HepG2 (cell line): ENCODE measurements around the gene MICA.

Source experiments
- ATF1 ChIP-seq: IDR thresholded peaks from 2 replicates; pipeline ENCODE4 v1.6.1; 2016; ENCODE audit warnings: mild to moderate bottlenecking, control low read depth
- KAT2B ChIP-seq: fragments of 150-350 bp; IDR thresholded peaks from 2 replicates; pipeline ENCODE4 v1.6.1; 2014; ENCODE audit warnings: low read depth, low read length, borderline replicate concordance
- MTF2 ChIP-seq: sonication (generic); formaldehyde crosslinking; IDR thresholded peaks from 2 replicates; pipeline ENCODE4 v1.5.0; 2020; ENCODE audit warnings: missing genetic modification reagents, borderline replicate concordance
- TF ChIP-seq, protein P1 (sequence below): sonication (generic); formaldehyde crosslinking; IDR thresholded peaks from 2 replicates; pipeline ENCODE4 v1.5.0; 2020; ENCODE audit warnings: mild to moderate bottlenecking, missing genetic modification reagents, moderate library complexity
- TF ChIP-seq, protein P2 (sequence below): sonication (generic); formaldehyde crosslinking; IDR thresholded peaks from 2 replicates; pipeline ENCODE4 v1.8.1; 2023; ENCODE audit warnings: mild to moderate bottlenecking, missing genetic modification reagents
- TF ChIP-seq, protein P3 (sequence below): IDR thresholded peaks from 2 replicates; pipeline ENCODE4 v1.6.1; 2012; ENCODE audit warnings: inconsistent platforms
- TF ChIP-seq, protein P4 (sequence below): sonication (generic); formaldehyde crosslinking; IDR thresholded peaks from 2 replicates; pipeline ENCODE4 v1.8.1; 2022; ENCODE audit warnings: mild to moderate bottlenecking, missing genetic modification reagents

DNA sequence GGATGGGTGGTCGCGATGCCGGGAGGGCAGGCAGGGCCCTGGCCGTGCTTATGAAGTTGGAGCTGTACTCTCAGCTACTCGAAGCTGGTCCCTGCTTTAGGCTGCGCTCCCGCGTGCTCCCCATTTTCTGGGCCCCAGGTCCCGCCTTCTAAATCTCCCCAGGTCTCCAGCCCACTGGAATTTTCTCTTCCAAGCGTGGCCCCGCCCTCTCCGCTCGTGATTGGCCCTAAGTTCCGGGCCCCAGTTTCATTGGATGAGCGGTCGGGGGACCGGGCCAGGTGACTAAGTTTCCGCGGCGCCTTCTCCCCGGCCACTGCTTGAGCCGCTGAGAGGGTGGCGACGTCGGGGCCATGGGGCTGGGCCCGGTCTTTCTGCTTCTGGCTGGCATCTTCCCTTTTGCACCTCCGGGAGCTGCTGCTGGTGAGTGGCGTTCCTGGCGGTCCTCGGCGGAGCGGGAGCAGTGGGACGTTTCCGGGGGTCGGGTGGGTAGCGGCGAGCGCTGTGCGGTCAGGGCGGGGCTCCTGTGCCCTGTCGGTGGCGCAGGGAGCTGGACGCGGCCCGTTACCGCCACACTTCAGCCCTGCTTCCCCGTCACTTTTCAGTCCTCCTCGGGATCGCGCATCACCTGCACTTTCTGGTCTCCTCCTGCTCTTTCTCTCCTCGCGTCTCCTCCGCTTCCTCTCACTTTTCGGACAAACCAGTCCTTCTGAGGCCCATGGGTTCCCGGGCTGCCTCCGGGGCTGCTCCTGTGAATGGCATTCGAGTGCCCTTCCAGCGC is at the start of gene MICA:
- TF ChIP-seq ATF1 (no peak), KAT2B (no peak), MTF2 (CRISPR knock-in tag) (peak; percentile 93; the same call in 1 of the 2 replicates)
- TF ChIP-seq, protein P1, sequence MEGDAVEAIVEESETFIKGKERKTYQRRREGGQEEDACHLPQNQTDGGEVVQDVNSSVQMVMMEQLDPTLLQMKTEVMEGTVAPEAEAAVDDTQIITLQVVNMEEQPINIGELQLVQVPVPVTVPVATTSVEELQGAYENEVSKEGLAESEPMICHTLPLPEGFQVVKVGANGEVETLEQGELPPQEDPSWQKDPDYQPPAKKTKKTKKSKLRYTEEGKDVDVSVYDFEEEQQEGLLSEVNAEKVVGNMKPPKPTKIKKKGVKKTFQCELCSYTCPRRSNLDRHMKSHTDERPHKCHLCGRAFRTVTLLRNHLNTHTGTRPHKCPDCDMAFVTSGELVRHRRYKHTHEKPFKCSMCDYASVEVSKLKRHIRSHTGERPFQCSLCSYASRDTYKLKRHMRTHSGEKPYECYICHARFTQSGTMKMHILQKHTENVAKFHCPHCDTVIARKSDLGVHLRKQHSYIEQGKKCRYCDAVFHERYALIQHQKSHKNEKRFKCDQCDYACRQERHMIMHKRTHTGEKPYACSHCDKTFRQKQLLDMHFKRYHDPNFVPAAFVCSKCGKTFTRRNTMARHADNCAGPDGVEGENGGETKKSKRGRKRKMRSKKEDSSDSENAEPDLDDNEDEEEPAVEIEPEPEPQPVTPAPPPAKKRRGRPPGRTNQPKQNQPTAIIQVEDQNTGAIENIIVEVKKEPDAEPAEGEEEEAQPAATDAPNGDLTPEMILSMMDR (CRISPR knock-in tag), result peak; percentile 36; the same call in 1 of the 2 replicates
- TF ChIP-seq, protein P2, sequence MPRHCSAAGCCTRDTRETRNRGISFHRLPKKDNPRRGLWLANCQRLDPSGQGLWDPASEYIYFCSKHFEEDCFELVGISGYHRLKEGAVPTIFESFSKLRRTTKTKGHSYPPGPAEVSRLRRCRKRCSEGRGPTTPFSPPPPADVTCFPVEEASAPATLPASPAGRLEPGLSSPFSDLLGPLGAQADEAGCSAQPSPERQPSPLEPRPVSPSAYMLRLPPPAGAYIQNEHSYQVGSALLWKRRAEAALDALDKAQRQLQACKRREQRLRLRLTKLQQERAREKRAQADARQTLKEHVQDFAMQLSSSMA (CRISPR knock-in tag), result peak; percentile 97
- TF ChIP-seq, protein P3, sequence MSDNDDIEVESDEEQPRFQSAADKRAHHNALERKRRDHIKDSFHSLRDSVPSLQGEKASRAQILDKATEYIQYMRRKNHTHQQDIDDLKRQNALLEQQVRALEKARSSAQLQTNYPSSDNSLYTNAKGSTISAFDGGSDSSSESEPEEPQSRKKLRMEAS, result peak; percentile 96
- TF ChIP-seq, protein P4, sequence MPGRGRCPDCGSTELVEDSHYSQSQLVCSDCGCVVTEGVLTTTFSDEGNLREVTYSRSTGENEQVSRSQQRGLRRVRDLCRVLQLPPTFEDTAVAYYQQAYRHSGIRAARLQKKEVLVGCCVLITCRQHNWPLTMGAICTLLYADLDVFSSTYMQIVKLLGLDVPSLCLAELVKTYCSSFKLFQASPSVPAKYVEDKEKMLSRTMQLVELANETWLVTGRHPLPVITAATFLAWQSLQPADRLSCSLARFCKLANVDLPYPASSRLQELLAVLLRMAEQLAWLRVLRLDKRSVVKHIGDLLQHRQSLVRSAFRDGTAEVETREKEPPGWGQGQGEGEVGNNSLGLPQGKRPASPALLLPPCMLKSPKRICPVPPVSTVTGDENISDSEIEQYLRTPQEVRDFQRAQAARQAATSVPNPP (CRISPR knock-in tag), result peak; percentile 88; the same call in 1 of the 2 replicates
